K562 treated with DMSO at 1 percent for 24 hours (cell line): ENCODE results near the gene RLN3. TPM values are rescaled to one million over a fixed set of nuclear protein-coding genes. Genes with fewer than 3 reads are reported as not detected.

Source experiments
- total RNA-seq: library from RNA; unstranded; fragments of 300-600 nt; gene quantifications from 2 replicates; pipeline ENCODE4 v1.2.3, GENCODE V29; 2022; ENCODE audit warnings: low read depth; ENCODE audit not compliant: insufficient read depth

Gene RLN3, protein sequence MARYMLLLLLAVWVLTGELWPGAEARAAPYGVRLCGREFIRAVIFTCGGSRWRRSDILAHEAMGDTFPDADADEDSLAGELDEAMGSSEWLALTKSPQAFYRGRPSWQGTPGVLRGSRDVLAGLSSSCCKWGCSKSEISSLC
- total RNA-seq: not detected in 2 replicates

DNA sequence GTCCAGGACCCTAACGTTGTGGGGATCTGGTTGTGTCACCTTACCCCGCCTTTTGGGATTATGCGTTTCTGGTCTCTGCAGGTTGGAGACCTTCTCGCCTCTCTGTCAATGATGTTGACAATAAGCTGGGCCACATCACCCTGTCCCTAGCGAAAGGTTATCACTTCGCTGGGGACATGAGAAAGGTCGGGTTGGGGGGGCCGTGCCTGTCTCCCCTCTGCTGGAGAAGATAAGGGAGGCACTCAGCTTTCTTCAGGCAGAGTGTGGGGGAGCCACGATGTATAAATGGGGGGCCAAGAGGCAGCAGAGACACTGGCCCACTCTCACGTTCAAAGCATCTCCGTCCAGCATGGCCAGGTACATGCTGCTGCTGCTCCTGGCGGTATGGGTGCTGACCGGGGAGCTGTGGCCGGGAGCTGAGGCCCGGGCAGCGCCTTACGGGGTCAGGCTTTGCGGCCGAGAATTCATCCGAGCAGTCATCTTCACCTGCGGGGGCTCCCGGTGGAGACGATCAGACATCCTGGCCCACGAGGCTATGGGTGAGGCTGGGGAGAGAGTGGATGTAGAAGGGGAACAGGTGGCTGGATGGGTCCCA is at the start of gene RLN3:
Gene RLN3, plus strand, starts transcription at position 293 of the 595 bp plus-strand sequence. Its CDS starts 57 bp downstream, at position 350.

DNA sequence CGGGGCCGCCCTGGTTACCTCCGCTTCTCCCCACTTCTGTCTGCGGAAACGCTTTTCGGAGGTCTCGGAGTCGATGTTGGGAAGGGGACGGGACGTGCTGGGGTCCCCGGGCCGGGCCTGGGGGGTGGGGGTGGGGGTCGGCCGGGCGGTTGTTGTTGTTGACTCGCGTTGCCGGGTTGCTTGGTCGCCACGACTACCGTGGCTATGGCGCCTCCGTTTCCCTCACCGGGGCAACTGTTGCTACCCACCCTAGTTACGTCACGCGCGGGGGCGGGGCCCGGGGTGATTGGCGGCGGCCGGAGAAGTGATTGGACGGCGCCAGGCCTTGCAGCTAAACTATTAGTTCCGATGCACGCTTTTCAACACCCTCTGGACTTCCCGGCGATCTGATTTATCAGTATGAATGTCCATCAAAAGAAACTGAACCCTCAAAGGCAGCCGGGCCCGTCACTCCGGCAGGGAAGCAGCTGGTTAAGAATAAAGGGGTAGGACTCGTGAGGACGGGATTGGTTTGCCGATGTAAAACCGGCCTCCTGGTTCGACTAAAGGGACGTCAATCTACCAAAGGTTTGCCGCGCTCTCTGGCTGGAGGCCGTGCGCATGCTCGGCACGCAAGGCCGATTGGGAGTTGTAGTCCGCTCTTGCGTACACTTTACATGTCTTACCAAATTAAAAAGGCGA is 21.7 kb upstream of the RLN3 start, which contains the start of gene RFX1:
Gene RFX1, minus strand, starts transcription at position 236 of the 681 bp plus-strand sequence. CDS start 12,477 bp downstream, outside the sequence.

DNA sequence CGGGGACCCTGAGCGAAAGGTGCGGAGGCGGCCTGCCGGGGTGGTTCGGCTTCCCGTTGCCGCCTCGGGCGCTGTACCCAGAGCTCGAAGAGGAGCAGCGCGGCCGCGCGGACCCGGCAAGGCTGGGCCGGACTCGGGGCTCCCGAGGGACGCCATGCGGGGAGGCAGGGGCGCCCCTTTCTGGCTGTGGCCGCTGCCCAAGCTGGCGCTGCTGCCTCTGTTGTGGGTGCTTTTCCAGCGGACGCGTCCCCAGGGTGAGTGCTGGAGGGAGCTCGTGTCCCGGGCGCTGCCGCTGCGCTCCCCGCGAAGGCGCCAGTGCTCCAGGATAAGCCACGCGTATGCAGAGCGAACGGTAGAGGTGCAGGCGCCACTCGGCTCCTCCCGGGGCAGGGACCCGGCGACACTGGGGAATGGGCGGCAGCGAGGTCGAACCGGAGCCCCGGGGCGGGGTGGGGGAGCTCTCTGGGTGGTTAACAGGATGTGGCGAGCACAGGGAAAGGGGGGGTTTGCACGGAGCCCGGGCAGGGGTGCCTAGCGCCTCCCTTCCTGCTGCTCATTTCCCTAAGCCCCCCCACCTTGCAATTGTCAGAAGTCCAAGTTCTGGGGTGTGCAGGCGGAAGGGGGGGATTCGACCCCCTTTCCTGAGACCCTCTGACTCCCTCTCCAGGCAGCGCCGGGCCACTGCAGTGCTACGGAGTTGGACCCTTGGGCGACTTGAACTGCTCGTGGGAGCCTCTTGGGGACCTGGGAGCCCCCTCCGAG is 4.0 kb downstream of the RLN3 start, which contains the start of gene IL27RA:
Gene IL27RA, plus strand, starts transcription at position 44 of the 762 bp plus-strand sequence. Its CDS starts 111 bp downstream, at position 155.

DNA sequence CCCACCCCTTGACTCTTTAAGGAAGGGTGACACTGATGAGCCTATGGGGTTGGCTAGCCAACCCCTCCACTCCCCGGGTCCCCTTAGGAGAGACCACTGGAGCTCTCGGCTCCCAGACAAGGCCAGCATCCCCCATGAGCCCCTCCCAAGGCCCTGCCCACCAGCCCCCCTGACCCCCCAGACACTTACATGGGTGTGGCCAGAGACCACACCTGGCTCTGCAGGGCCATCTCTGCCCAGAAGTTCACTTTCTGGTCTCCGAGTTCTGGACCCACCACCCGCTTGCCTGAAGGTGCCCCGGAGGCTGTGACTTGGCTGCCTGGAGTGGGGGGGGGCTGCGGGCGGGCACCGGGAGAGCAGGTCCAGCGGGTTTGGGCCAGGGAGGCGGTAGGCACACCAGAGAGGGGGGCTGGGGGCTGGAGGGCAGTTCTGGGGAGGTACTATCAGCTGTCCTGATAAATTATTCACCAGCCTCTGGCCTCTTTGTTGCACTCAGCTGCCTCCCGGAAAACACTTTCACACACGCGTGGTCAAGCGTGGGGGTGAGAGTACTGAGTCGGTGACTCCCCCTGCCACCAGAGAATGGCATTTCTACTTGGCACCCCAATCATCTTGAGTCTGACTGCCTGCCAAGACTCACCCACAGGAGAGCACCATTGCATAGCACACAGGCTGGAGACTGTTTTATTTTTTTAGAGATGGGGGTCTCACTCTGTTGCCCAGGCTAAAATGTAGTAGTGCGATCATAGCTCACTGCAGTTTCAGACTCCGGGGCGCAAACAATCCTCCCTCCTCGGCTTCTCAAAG is 34.0 kb downstream of the RLN3 start, which contains the start of gene PALM3:
Gene PALM3, minus strand, starts transcription at position 326 of the 807 bp plus-strand sequence. Its CDS starts 96 bp downstream, at position 230.

DNA sequence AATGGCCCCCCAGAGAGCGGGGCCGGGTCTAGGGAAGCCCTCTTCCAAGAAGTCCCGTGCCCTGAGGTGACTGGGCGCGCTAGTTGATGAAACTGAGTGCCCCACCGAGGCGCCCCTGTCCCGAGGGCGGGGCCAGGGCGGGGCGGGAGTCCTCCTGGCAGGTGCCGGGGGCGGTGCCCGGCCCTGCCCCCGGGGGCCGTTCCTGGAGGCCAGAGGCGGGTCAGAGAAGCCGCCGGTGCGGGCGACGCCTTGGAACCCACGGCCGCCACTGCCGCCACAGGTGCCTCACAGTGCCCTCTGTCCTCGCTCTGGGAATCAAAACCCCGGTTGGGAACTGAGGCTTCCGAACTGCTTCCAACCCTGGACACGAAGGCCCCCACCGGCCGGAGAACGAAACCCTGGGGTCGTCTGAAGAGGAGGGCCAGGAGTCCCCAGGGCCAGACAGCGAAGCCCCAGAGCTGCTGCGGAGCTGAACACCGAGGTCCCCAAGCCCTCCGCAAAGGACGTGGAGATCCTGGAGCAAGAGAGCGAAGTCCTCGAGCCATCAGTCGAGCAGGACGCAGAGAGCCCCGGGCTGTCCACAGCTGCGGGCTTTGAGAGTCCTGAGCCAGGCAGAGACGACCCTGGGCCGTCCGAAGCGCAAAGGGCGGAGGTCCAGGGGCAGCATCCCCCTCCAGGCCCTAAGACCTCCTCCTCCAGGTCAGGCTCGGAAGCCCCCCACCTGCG is 44.8 kb downstream of the RLN3 start, which contains the start of gene MISP3:
Gene MISP3, plus strand, starts transcription at position 252 of the 726 bp plus-strand sequence. CDS start 524 bp downstream, outside the sequence.

Other genes with a start within 250 kb of the RLN3 start
- gene ZSWIM4, start 232.7 kb upstream of the RLN3 start, total RNA-seq: 21.0 and 21.5 TPM in 2 replicates
- not detected in 2 replicates for gene NANOS3, start 151.0 kb upstream of the RLN3 start, total RNA-seq
- 15.0 and 17.5 TPM in 2 replicates for gene BRME1, start 122.0 kb upstream of the RLN3 start, total RNA-seq
- gene CC2D1A, start 121.9 kb upstream of the RLN3 start, total RNA-seq: 49.7 TPM in 2 replicates
- gene PODNL1, start 89.7 kb upstream of the RLN3 start, total RNA-seq: 2.7 and 3.7 TPM in 2 replicates
- 73.7 and 80.9 TPM in 2 replicates for gene DCAF15, start 75.6 kb upstream of the RLN3 start, total RNA-seq
- 16.8 and 17.3 TPM in 2 replicates for gene RFX1, start 21.8 kb upstream of the RLN3 start, total RNA-seq
- 14.0 and 16.1 TPM in 2 replicates for gene IL27RA, start 3.6 kb downstream of the RLN3 start, total RNA-seq
- gene PALM3, start 33.9 kb downstream of the RLN3 start, total RNA-seq: 4.6 and 4.8 TPM in 2 replicates
- 3.4 and 5.9 TPM in 2 replicates for gene MISP3, start 44.6 kb downstream of the RLN3 start, total RNA-seq
- 2.2 TPM in 1 of 2 replicates, not detected in the other for gene C19orf67, start 57.6 kb downstream of the RLN3 start, total RNA-seq
- 53.7 and 55.6 TPM in 2 replicates for gene SAMD1, start 62.6 kb downstream of the RLN3 start, total RNA-seq
- gene PRKACA, start 89.6 kb downstream of the RLN3 start, total RNA-seq: 116 and 118 TPM in 2 replicates
- 219 and 265 TPM in 2 replicates for gene ASF1B, start 108.4 kb downstream of the RLN3 start, total RNA-seq
- gene ADGRL1, start 178.0 kb downstream of the RLN3 start, total RNA-seq: 23.0 and 26.8 TPM in 2 replicates